IMR-90 (cell line): ENCODE data around the gene CACNA2D1. TPM values are rescaled to one million over a fixed set of nuclear protein-coding genes. Genes with fewer than 3 reads are reported as not detected.

ENCODE experiments used
- ATAC-seq: fragments of 200-7000 bp; cut with Tn5 transposase; 2 replicates; pipeline ENCODE4 v1.9.1; 2020; ENCODE audit warnings: low read depth, mild to moderate bottlenecking, moderate library complexity
- BruUV-seq: library from RNA; stranded (reverse); fragments of 400-500 nt; replicated peaks from 2 replicates; lab custom pipeline; 2021; lab: Mats Ljungman, UMichigan
- CTCF ChIA-PET: fragments of 300-600 bp; formaldehyde crosslinking; extraction: SDS; loops from one replicate; lab custom pipeline; 2021; ENCODE audit warnings: antibody characterized with exemption; lab: Yijun Ruan, JAX
- POLR2A ChIA-PET: fragments of 300-600 bp; sonication (Branson Sonifier 250); formaldehyde crosslinking; loops from one replicate; lab custom pipeline; 2022; ENCODE audit warnings: antibody characterized with exemption; ENCODE audit not compliant: unreplicated experiment; lab: Charles Lee
- DNase-seq: peaks from one replicate; pipeline ENCODE4 v3.0.0; 2013
- H2AFZ ChIP-seq: replicated peaks from 2 replicates; pipeline ENCODE3; 2013; ENCODE audit warnings: low read length, mild to moderate bottlenecking; ENCODE audit not compliant: poor library complexity
- H2AK5ac ChIP-seq: 2 replicates; pipeline ENCODE4 v1.6.1; 2013; ENCODE audit warnings: low read depth, low read length, inconsistent platforms
- H2AK9ac ChIP-seq: replicated peaks from 2 replicates; pipeline ENCODE3; 2013; ENCODE audit warnings: mild to moderate bottlenecking, low read depth, low read length, moderate library complexity; ENCODE audit not compliant: poor library complexity
- H2BK120ac ChIP-seq: 2 replicates; pipeline ENCODE4 v1.6.1; 2013; ENCODE audit warnings: low read depth, low read length, inconsistent platforms
- H2BK15ac ChIP-seq: 3 replicates; pipeline ENCODE4 v1.6.1; 2013; ENCODE audit warnings: low read depth, low read length, inconsistent platforms
- H2BK20ac ChIP-seq: 2 replicates; pipeline ENCODE4 v1.6.1; 2013; ENCODE audit warnings: low read depth, mild to moderate bottlenecking, inconsistent platforms, low read length, moderate library complexity
- H2BK5ac ChIP-seq: 2 replicates; pipeline ENCODE4 v1.6.1; 2013; ENCODE audit warnings: mild to moderate bottlenecking, low read depth, low read length, inconsistent platforms; ENCODE audit not compliant: poor library complexity, severe bottlenecking
- H3K14ac ChIP-seq: replicated peaks from 2 replicates; pipeline ENCODE4 v1.6.1; 2013; ENCODE audit warnings: low read depth, low read length, inconsistent platforms
- H3K18ac ChIP-seq: 2 replicates; pipeline ENCODE4 v1.6.1; 2013; ENCODE audit warnings: low read depth, low read length, control low read depth
- H3K23ac ChIP-seq: 2 replicates; pipeline ENCODE4 v1.6.1; 2013; ENCODE audit warnings: low read depth, low read length, inconsistent platforms
- H3K27ac ChIP-seq: 2 replicates; pipeline ENCODE4 v1.5.1; 2013; ENCODE audit warnings: mild to moderate bottlenecking, control low read depth, low read length; ENCODE audit not compliant: insufficient read depth
- H3K27me3 ChIP-seq: 2 replicates; pipeline ENCODE4 v1.6.1; 2013; ENCODE audit warnings: low read length; ENCODE audit not compliant: control insufficient read depth, insufficient read depth
- H3K36me3 ChIP-seq: 2 replicates; pipeline ENCODE4 v1.6.1; 2013; ENCODE audit warnings: low read length, mixed read lengths; ENCODE audit not compliant: control insufficient read depth, insufficient read depth
- H3K4ac ChIP-seq: 2 replicates; pipeline ENCODE4 v1.6.1; 2013; ENCODE audit warnings: low read depth, low read length, inconsistent platforms
- H3K4me1 ChIP-seq: 2 replicates; pipeline ENCODE4 v1.6.1; 2013; ENCODE audit warnings: low read length, mixed read lengths; ENCODE audit not compliant: control insufficient read depth, insufficient read depth
- H3K4me2 ChIP-seq: 2 replicates; pipeline ENCODE4 v1.6.1; 2013; ENCODE audit warnings: low read depth, mild to moderate bottlenecking, control low read depth, low read length, moderate library complexity
- H3K4me3 ChIP-seq: 2 replicates; pipeline ENCODE4 v1.5.1; 2013; ENCODE audit warnings: low read depth, mild to moderate bottlenecking, control low read depth, low read length, moderate library complexity; ENCODE audit not compliant: insufficient read depth
- H3K56ac ChIP-seq: 2 replicates; pipeline ENCODE4 v1.6.1; 2013; ENCODE audit warnings: low read length, inconsistent platforms; ENCODE audit not compliant: insufficient read depth; ENCODE audit errors: extremely low read depth
- H3K79me1 ChIP-seq, 2 experiments: 2 replicates each; pipeline ENCODE4 v1.6.1; 2013; ENCODE audit warnings: low read length in 2 of 2, inconsistent platforms in 1 of 2, low read depth in 1 of 2
- H3K9ac ChIP-seq: 2 replicates; pipeline ENCODE4 v1.6.1; 2013; ENCODE audit warnings: low read depth, low read length, control low read depth
- H3K9me1 ChIP-seq: 2 replicates; pipeline ENCODE4 v1.6.1; 2013; ENCODE audit warnings: low read length, inconsistent platforms; ENCODE audit not compliant: insufficient read depth
- H3K9me3 ChIP-seq: 2 replicates; pipeline ENCODE4 v1.6.1; 2013; ENCODE audit warnings: low read length; ENCODE audit not compliant: control insufficient read depth, insufficient read depth
- H4K20me1 ChIP-seq: 2 replicates; pipeline ENCODE4 v1.6.1; 2013; ENCODE audit warnings: low read length, inconsistent platforms; ENCODE audit not compliant: insufficient read depth
- H4K5ac ChIP-seq: 2 replicates; pipeline ENCODE4 v1.6.1; 2013; ENCODE audit warnings: mild to moderate bottlenecking, low read depth, low read length, control low read depth
- H4K8ac ChIP-seq, 2 experiments: 2 replicates each; pipeline ENCODE4 v1.6.1; 2013; ENCODE audit warnings: low read depth in 2 of 2, low read length in 2 of 2, control low read depth in 1 of 2, inconsistent platforms in 1 of 2
- H4K91ac ChIP-seq: 2 replicates; pipeline ENCODE4 v1.6.1; 2013; ENCODE audit warnings: low read depth, low read length, inconsistent platforms; ENCODE audit not compliant: insufficient read depth
- CEBPB ChIP-seq: IDR thresholded peaks from 2 replicates; pipeline ENCODE4 v1.6.1; 2012; ENCODE audit warnings: low read depth, low read length, improper control_type of control experiment
- CHD1 ChIP-seq: IDR thresholded peaks from 2 replicates; pipeline ENCODE4 v1.6.1; 2012; ENCODE audit warnings: low read depth, low read length, improper control_type of control experiment
- CTCF ChIP-seq: conservative IDR thresholded peaks from 2 replicates; pipeline ENCODE4 v1.5.1; 2012; ENCODE audit warnings: mild to moderate bottlenecking, low read depth, low read length, improper control_type of control experiment
- FOS ChIP-seq: fragments of 150-350 bp; IDR thresholded peaks from 2 replicates; pipeline ENCODE4 v1.6.1; 2016; ENCODE audit warnings: low read depth, low read length
- MAFK ChIP-seq: IDR thresholded peaks from 2 replicates; pipeline ENCODE4 v1.6.1; 2012; ENCODE audit warnings: low read depth, low read length, improper control_type of control experiment
- MAZ ChIP-seq: IDR thresholded peaks from 2 replicates; pipeline ENCODE4 v1.6.1; 2012; ENCODE audit warnings: low read depth, mild to moderate bottlenecking, low read length, improper control_type of control experiment, moderate library complexity, borderline replicate concordance
- MXI1 ChIP-seq: IDR thresholded peaks from 2 replicates; pipeline ENCODE4 v1.6.1; 2012; ENCODE audit warnings: low read depth, mild to moderate bottlenecking, low read length, moderate library complexity, borderline replicate concordance
- POLR2A ChIP-seq: IDR thresholded peaks from 2 replicates; pipeline ENCODE4 v1.6.1; 2012; ENCODE audit warnings: mild to moderate bottlenecking, low read depth, low read length
- RAD21 ChIP-seq: IDR thresholded peaks from 2 replicates; pipeline ENCODE4 v1.6.1; 2012; ENCODE audit warnings: low read length, improper control_type of control experiment
- RCOR1 ChIP-seq: IDR thresholded peaks from 2 replicates; pipeline ENCODE4 v1.6.1; 2012; ENCODE audit warnings: mild to moderate bottlenecking, low read length, improper control_type of control experiment; ENCODE audit not compliant: insufficient replicate concordance
- RFX5 ChIP-seq: IDR thresholded peaks from 2 replicates; pipeline ENCODE4 v1.8.0; 2012; ENCODE audit warnings: low read depth, mild to moderate bottlenecking, low read length, moderate library complexity
- WGBS, 2 experiments: methylation state at CpG; one replicate each; pipeline versions ENCODE4 v1.1.5 to v1.1.7; 2013; ENCODE audit warnings: missing lambda C conversion rate in 2 of 2; ENCODE audit not compliant: insufficient read length in 1 of 2; ENCODE audit errors: extremely low coverage in 2 of 2; 5-methylcytosine and 5-hydroxymethylcytosine counted together
- dilution Hi-C: fragments of 300-500 bp; cut with HindIII; formaldehyde crosslinking; loops from one replicate; pipeline ENCODE4 v1.14.3; 2018; ENCODE audit warnings: low sequenced_read_pairs; ENCODE audit not compliant: unreplicated experiment
- in situ Hi-C: fragments of 300-500 bp; cut with MboI; formaldehyde crosslinking; loops from 3 replicates; pipeline ENCODE4 v1.14.3; 2019; ENCODE audit warnings: low sequenced_read_pairs, inconsistent platforms, mixed read lengths
- intact Hi-C: fragments of 100-400 bp; cut with micrococcal nuclease; formaldehyde crosslinking; loops from 2 replicates; pipeline ENCODE4 v1.10.0; 2022
- polyA plus RNA-seq, 3 experiments: library from polyadenylated mRNA; depleted of rRNA; stranded (reverse); fragments of >200 nt; gene quantifications; 2 replicates each; pipeline ENCODE4 v1.2.3, GENCODE V29; 2012; ENCODE audit warnings: low replicate concordance in 1 of 3
- total RNA-seq: library from RNA; depleted of rRNA; stranded (reverse); fragments of >200 nt; gene quantifications from 2 replicates; pipeline ENCODE4 v1.2.3, GENCODE V29; 2012

The CACNA2D1 gene
- total and polyA plus RNA-seq, 2 of the 4 experiments (the other 2 are of a cell fraction): 5.8 to 21.9 TPM

GRCh38 chr7:82414389-82414788, 29.2 kb downstream of the CACNA2D1 start:
- no peak overlapping the region for H3K4ac ChIP-seq
- H2AK5ac ChIP-seq: no peak overlapping the region
- BruUV-seq: no TSS peak
- H4K5ac ChIP-seq: no peak overlapping the region
- no peak overlapping the region for H3K4me3 ChIP-seq
- DNase-seq (peak; percentile 34), ATAC-seq (peak; percentile 86)
- intact Hi-C loops: no loop called here
- no peak overlapping the region for H3K14ac ChIP-seq
- H3K9ac ChIP-seq: no peak overlapping the region
- no peak overlapping the region for H3K18ac ChIP-seq
- H2BK120ac ChIP-seq: no peak overlapping the region
- no peaks in the 10 kb centered on the region for H3K27me3 ChIP-seq
- H2BK5ac ChIP-seq: no peak overlapping the region
- CTCF ChIA-PET: interaction anchor here (0.5 to 1.4 kb wide), 2 partner anchors 14 to 50 kb away, joined by 3 to 5 read pairs; no protein-coding TSS in a partner anchor
- no peak overlapping the region for H2BK15ac ChIP-seq
- H3K9me3 ChIP-seq: no peaks in the 10 kb centered on the region
- H4K8ac ChIP-seq: no peak overlapping the region
- H3K27ac ChIP-seq: no peak overlapping the region
- in situ Hi-C loops: no loop called here
- dilution Hi-C loops: no loop called here
- no peak overlapping the region for H2AK9ac ChIP-seq
- H3K79me1 ChIP-seq: peaks cover 13 to 16% of the 10 kb centered on the region in 2 experiments
- peaks cover 8% of the 10 kb centered on the region for H3K4me1 ChIP-seq
- H2BK20ac ChIP-seq: no peak overlapping the region
- TF ChIP-seq CHD1 (no peak), MAZ (no peak), FOS (no peak), MAFK (no peak), RCOR1 (no peak), CEBPB (no peak), POLR2A (no peak), RFX5 (no peak), CTCF (no peak), MXI1 (no peak), RAD21 (no peak)
- no peak overlapping the region for H4K91ac ChIP-seq
- H2AFZ ChIP-seq: no peak overlapping the region
- no peak overlapping the region for H3K56ac ChIP-seq
- H3K36me3 ChIP-seq: no peaks in the 10 kb centered on the region
- H3K9me1 ChIP-seq: no peaks in the 10 kb centered on the region; the same call in none of the 2 replicates
- POLR2A ChIA-PET: no interaction called here
- peak overlapping the region; percentile 59; the same call in 1 of the 2 replicates for H3K4me2 ChIP-seq
- no peaks in the 10 kb centered on the region; the same call in 1 of the 2 replicates for H4K20me1 ChIP-seq
- WGBS, 2 experiments: no CpG with 5 or more reads among the region's 3 CpGs
- no peak overlapping the region for H3K23ac ChIP-seq
